DOHH2 (cell line): ENCODE measurements around the gene CKS1B.
"Not testable (repeated sequence)": the region's sequence is repeated elsewhere in the genome, so short reads cannot be mapped to it uniquely, and the experiment has no call there.

Source experiments
- EZH2phosphoT487 ChIP-seq: fragments of 200-600 bp; sonication (generic); IDR thresholded peaks from 2 replicates; pipeline ENCODE4 v1.6.1; 2017; ENCODE audit warnings: borderline replicate concordance, mild to moderate bottlenecking, antibody characterized with exemption, low read length, moderate library complexity, mixed read lengths
- TF ChIP-seq, protein P1 (sequence below): fragments of 200-600 bp; sonication (generic); IDR thresholded peaks from one replicate; pipeline ENCODE4 v1.5.1; 2014; ENCODE audit warnings: antibody characterized with exemption, mild to moderate bottlenecking, low read depth, low read length; ENCODE audit not compliant: poor library complexity, severe bottlenecking

- TF ChIP-seq, protein P1, sequence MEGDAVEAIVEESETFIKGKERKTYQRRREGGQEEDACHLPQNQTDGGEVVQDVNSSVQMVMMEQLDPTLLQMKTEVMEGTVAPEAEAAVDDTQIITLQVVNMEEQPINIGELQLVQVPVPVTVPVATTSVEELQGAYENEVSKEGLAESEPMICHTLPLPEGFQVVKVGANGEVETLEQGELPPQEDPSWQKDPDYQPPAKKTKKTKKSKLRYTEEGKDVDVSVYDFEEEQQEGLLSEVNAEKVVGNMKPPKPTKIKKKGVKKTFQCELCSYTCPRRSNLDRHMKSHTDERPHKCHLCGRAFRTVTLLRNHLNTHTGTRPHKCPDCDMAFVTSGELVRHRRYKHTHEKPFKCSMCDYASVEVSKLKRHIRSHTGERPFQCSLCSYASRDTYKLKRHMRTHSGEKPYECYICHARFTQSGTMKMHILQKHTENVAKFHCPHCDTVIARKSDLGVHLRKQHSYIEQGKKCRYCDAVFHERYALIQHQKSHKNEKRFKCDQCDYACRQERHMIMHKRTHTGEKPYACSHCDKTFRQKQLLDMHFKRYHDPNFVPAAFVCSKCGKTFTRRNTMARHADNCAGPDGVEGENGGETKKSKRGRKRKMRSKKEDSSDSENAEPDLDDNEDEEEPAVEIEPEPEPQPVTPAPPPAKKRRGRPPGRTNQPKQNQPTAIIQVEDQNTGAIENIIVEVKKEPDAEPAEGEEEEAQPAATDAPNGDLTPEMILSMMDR = not testable (repeated sequence)
- TF ChIP-seq EZH2phosphoT487 = not testable (repeated sequence)
Measured at GRCh38 chr1:154986736-154987135, 12.3 kb downstream of the CKS1B start.
